HepG2 (cell line): ENCODE data around the gene EPS8L1. TPM values are rescaled to one million over a fixed set of nuclear protein-coding genes. Genes with fewer than 3 reads are reported as not detected.

Experiments used
- DDIT3 ChIP-seq: sonication (generic); formaldehyde crosslinking; IDR thresholded peaks from 2 replicates; pipeline ENCODE4 v1.4.0; 2020; ENCODE audit warnings: mild to moderate bottlenecking, missing genetic modification reagents
- HMGA1 ChIP-seq: sonication (generic); formaldehyde crosslinking; conservative IDR thresholded peaks from 2 replicates; pipeline ENCODE4 v1.4.0; 2020; ENCODE audit warnings: missing genetic modification reagents
- HNRNPUL1 ChIP-seq: fragments of 200-400 bp; formaldehyde crosslinking; IDR thresholded peaks from 2 replicates; pipeline ENCODE4 v1.6.1; 2017; ENCODE audit warnings: low read depth, mild to moderate bottlenecking, low read length, moderate library complexity
- HOXA3 ChIP-seq: sonication (generic); formaldehyde crosslinking; IDR thresholded peaks from 2 replicates; pipeline ENCODE4 v1.5.0; 2020; ENCODE audit warnings: missing genetic modification reagents
- KDM1A ChIP-seq: IDR thresholded peaks from 2 replicates; pipeline ENCODE4 v1.6.1; 2016; ENCODE audit warnings: missing compliant biosample characterization
- KMT2B ChIP-seq: IDR thresholded peaks from 2 replicates; pipeline ENCODE4 v1.6.1; 2016; ENCODE audit warnings: missing genetic modification reagents, missing compliant biosample characterization
- NONO ChIP-seq, 2 experiments: fragments of 450-650 bp in 1 of 2; sonication (generic) in 1 of 2; formaldehyde crosslinking in 1 of 2; IDR thresholded peaks in 1 of 2; conservative IDR thresholded peaks in 1 of 2; 2 replicates each; pipeline versions ENCODE4 v1.6.1 to v1.8.0; 2017 to 2022; ENCODE audit warnings: mild to moderate bottlenecking in 1 of 2, missing genetic modification reagents in 1 of 2, moderate library complexity in 1 of 2
- PAF1 ChIP-seq: IDR thresholded peaks from 2 replicates; pipeline ENCODE4 v1.6.1; 2016; ENCODE audit warnings: missing genetic modification reagents, missing compliant biosample characterization
- RBFOX2 ChIP-seq: fragments of 200-400 bp; formaldehyde crosslinking; IDR thresholded peaks from 2 replicates; pipeline ENCODE4 v1.6.1; 2017; ENCODE audit warnings: low read depth, mild to moderate bottlenecking, low read length
- SCMH1 ChIP-seq: sonication (generic); formaldehyde crosslinking; IDR thresholded peaks from 2 replicates; pipeline ENCODE4 v1.9.0; 2021; ENCODE audit warnings: missing genetic modification reagents, mild to moderate bottlenecking, borderline replicate concordance
- SOX5 ChIP-seq: IDR thresholded peaks from 2 replicates; pipeline ENCODE4 v1.6.1; 2016; ENCODE audit warnings: borderline replicate concordance
- SP1 ChIP-seq, 2 experiments: fragments of 450-650 bp in 1 of 2; sonication (generic) in 1 of 2; formaldehyde crosslinking in 1 of 2; IDR thresholded peaks; 2 replicates each; pipeline versions ENCODE4 v1.4.0 to v1.6.1; 2016 to 2020; ENCODE audit warnings: missing genetic modification reagents in 1 of 2
- ZBTB25 ChIP-seq: IDR thresholded peaks from 2 replicates; pipeline ENCODE4 v1.6.1; 2018; ENCODE audit warnings: missing genetic modification reagents
- ZBTB43 ChIP-seq: sonication (generic); formaldehyde crosslinking; conservative IDR thresholded peaks from 2 replicates; pipeline ENCODE4 v1.4.0; 2020; ENCODE audit warnings: missing genetic modification reagents
- ZNF598 ChIP-seq: sonication (generic); formaldehyde crosslinking; IDR thresholded peaks from 2 replicates; pipeline ENCODE4 v1.5.1; 2020; ENCODE audit warnings: mild to moderate bottlenecking, missing genetic modification reagents, borderline replicate concordance
- ZNF773 ChIP-seq: sonication (generic); formaldehyde crosslinking; IDR thresholded peaks from 2 replicates; pipeline ENCODE4 v1.4.0; 2020; ENCODE audit warnings: missing genetic modification reagents, borderline replicate concordance
- polyA plus RNA-seq, 8 experiments: library from polyadenylated mRNA; depleted of rRNA in 3 of 8; stranded (reverse) in 7 of 8; unstranded in 1 of 8; fragments of >200 nt; fragmentation: Illumina TruSeq in 4 of 8; extraction: Trizol in 4 of 8; gene quantifications; 2 replicates each; pipeline versions ENCODE4 v1.2.1 to v1.2.3, GENCODE V29; 2011 to 2016; ENCODE audit warnings: low read depth in 4 of 8, missing spikeins in 1 of 8, mixed read lengths in 1 of 8; ENCODE audit not compliant: insufficient read depth in 1 of 8
- total RNA-seq, 5 experiments: library from RNA; depleted of rRNA; stranded (reverse); fragments of >200 nt; fragmentation: Illumina TruSeq; extraction: Trizol; gene quantifications; 2 replicates each; pipeline ENCODE4 v1.2.3, GENCODE V29; 2016; ENCODE audit warnings: low read depth in 1 of 5
- TF ChIP-seq, protein P1 (sequence below): sonication (generic); formaldehyde crosslinking; IDR thresholded peaks from 2 replicates; pipeline ENCODE4 v1.9.0; 2021; ENCODE audit warnings: missing genetic modification reagents, borderline replicate concordance
- TF ChIP-seq, protein P2 (sequence below): sonication (generic); formaldehyde crosslinking; IDR thresholded peaks from 2 replicates; pipeline ENCODE4 v1.5.1; 2020; ENCODE audit warnings: missing genetic modification reagents, mild to moderate bottlenecking, borderline replicate concordance
- TF ChIP-seq, protein P3 (sequence below): IDR thresholded peaks from 2 replicates; pipeline ENCODE4 v1.6.1; 2016; ENCODE audit warnings: low read depth, borderline replicate concordance
- TF ChIP-seq, protein P4 (sequence below): sonication (generic); formaldehyde crosslinking; IDR thresholded peaks from 2 replicates; pipeline ENCODE4 v1.9.0; 2021; ENCODE audit warnings: missing genetic modification reagents, borderline replicate concordance

The EPS8L1 gene
- total and polyA plus RNA-seq, 2 of the 13 experiments (the other 11 are each of a cell fraction or from before 2014, with no cell fraction given) = 3.0 to 6.3 TPM

DNA sequence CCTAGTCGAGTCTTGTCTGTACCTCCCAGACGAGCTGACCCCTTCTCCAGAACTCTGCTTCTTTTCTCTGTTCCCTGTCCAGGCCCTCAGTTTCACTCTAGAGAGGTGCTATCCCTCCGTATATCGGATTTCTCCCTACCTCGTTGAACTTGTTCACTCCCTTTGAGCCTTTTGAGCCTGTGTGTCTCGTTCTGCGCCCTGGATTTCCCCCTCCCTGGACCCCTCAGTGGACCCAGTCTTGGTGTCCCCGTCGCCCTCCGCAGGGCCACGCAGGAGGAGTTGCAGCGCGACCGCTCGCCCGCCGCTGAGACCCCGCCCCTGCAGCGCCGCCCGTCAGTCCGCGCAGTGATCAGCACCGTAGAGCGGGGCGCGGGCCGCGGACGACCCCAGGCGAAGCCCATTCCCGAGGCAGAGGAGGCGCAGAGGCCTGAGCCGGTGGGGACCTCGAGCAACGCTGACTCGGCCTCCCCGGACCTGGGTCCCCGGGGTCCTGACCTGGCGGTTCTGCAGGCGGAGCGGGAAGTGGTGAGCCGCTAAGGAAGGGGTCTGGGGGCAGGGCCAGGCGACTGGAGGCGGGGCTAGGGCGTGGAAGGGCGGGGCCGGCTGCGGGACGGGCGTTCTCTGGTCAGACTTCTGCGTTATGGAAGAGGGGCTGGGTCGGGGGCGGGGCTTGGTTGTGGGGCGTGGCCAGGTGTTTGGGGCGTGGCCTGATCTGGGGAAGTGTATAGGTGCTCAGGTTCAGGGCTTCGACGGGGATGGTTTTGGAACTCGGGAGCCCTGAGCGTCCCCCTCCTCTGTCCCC is 5.5 kb downstream of the EPS8L1 start (continued):
- TF ChIP-seq, protein P1, sequence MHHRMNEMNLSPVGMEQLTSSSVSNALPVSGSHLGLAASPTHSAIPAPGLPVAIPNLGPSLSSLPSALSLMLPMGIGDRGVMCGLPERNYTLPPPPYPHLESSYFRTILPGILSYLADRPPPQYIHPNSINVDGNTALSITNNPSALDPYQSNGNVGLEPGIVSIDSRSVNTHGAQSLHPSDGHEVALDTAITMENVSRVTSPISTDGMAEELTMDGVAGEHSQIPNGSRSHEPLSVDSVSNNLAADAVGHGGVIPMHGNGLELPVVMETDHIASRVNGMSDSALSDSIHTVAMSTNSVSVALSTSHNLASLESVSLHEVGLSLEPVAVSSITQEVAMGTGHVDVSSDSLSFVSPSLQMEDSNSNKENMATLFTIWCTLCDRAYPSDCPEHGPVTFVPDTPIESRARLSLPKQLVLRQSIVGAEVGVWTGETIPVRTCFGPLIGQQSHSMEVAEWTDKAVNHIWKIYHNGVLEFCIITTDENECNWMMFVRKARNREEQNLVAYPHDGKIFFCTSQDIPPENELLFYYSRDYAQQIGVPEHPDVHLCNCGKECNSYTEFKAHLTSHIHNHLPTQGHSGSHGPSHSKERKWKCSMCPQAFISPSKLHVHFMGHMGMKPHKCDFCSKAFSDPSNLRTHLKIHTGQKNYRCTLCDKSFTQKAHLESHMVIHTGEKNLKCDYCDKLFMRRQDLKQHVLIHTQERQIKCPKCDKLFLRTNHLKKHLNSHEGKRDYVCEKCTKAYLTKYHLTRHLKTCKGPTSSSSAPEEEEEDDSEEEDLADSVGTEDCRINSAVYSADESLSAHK = no peak
- TF ChIP-seq KDM1A (CRISPR knock-in tag) = no peak
- no peak for TF ChIP-seq DDIT3 (CRISPR knock-in tag)
- no peak for TF ChIP-seq ZBTB43 (CRISPR knock-in tag)
- TF ChIP-seq HOXA3 = no peak; the same call in 1 of the 2 replicates
- TF ChIP-seq, protein P2, sequence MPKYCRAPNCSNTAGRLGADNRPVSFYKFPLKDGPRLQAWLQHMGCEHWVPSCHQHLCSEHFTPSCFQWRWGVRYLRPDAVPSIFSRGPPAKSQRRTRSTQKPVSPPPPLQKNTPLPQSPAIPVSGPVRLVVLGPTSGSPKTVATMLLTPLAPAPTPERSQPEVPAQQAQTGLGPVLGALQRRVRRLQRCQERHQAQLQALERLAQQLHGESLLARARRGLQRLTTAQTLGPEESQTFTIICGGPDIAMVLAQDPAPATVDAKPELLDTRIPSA (CRISPR knock-in tag) = no peak
- TF ChIP-seq SP1 (IDR thresholded peaks at IDR 0.05) = no peak
- TF ChIP-seq SP1 (CRISPR knock-in tag; IDR thresholded peaks at IDR 0.05) = peak; percentile 44
- TF ChIP-seq PAF1 = no peak
- peak; percentile 78; the same call in 1 of the 2 replicates for TF ChIP-seq ZNF598 (CRISPR knock-in tag)
- TF ChIP-seq KMT2B (CRISPR knock-in tag) = no peak
- TF ChIP-seq, protein P3, sequence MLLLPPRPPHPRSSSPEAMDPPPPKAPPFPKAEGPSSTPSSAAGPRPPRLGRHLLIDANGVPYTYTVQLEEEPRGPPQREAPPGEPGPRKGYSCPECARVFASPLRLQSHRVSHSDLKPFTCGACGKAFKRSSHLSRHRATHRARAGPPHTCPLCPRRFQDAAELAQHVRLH (CRISPR knock-in tag) = no peak
- TF ChIP-seq SCMH1 = no peak
- TF ChIP-seq ZBTB25 (CRISPR knock-in tag) = no peak
- no peak for TF ChIP-seq RBFOX2
- TF ChIP-seq HNRNPUL1 = no peak
- TF ChIP-seq ZNF773 (CRISPR knock-in tag) = no peak
- TF ChIP-seq, protein P4, sequence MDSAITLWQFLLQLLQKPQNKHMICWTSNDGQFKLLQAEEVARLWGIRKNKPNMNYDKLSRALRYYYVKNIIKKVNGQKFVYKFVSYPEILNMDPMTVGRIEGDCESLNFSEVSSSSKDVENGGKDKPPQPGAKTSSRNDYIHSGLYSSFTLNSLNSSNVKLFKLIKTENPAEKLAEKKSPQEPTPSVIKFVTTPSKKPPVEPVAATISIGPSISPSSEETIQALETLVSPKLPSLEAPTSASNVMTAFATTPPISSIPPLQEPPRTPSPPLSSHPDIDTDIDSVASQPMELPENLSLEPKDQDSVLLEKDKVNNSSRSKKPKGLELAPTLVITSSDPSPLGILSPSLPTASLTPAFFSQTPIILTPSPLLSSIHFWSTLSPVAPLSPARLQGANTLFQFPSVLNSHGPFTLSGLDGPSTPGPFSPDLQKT (CRISPR knock-in tag) = no peak
- TF ChIP-seq SOX5 (CRISPR knock-in tag) = no peak
- no peak for TF ChIP-seq HMGA1 (CRISPR knock-in tag)
- no peak for TF ChIP-seq NONO (IDR thresholded peaks at IDR 0.05)
- TF ChIP-seq NONO (CRISPR knock-in tag; conservative IDR thresholded peaks at IDR 0.05) = 0 out of 2 replicates have a peak, but pooled peaks have one; percentile 25
